GM18505 (cell line): ENCODE results near the gene CTXN1.

Source experiments
- ATAC-seq: cut with Tn5 transposase; IDR thresholded peaks from one replicate; pipeline ENCODE4 v1.9.1; 2021; ENCODE audit not compliant: unreplicated experiment
- POLR2A ChIP-seq: IDR thresholded peaks from 4 replicates; pipeline ENCODE4 v1.6.1; 2011; ENCODE audit warnings: borderline replicate concordance; ENCODE audit not compliant: insufficient read depth, insufficient read length; ENCODE audit errors: extremely low read depth

Gene CTXN1

DNA sequence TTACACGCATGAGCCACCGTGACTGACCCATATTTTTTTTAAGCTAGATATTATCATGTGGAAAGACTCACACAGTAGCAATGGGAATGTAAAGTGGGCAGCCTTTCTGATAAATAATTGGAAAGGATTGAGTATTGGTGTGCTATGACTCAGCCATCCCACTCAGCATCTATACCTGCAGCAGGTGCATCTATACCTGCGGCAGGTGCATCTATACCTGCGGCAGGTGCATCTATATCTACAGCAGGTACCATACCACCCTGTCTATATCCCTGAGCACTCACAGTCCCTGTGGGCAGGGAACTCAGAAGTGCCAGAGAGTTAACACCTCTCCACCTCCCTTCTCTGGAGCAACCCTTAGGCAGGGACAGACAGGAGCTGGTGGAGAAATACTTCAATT, 42.8 kb downstream of the CTXN1 start:
- TF ChIP-seq POLR2A = no peak
- no peak for ATAC-seq

GRCh38 chr19:7881910-7882309, 44.0 kb downstream of the CTXN1 start:
- no peak for TF ChIP-seq POLR2A

GRCh38 chr19:7879836-7880235, 46.1 kb downstream of the CTXN1 start:
- no peak for ATAC-seq
- no peak for TF ChIP-seq POLR2A

More at GRCh38 chr19:7881910-7882309, 44.0 kb downstream of the CTXN1 start:
- ATAC-seq = no peak

DNA sequence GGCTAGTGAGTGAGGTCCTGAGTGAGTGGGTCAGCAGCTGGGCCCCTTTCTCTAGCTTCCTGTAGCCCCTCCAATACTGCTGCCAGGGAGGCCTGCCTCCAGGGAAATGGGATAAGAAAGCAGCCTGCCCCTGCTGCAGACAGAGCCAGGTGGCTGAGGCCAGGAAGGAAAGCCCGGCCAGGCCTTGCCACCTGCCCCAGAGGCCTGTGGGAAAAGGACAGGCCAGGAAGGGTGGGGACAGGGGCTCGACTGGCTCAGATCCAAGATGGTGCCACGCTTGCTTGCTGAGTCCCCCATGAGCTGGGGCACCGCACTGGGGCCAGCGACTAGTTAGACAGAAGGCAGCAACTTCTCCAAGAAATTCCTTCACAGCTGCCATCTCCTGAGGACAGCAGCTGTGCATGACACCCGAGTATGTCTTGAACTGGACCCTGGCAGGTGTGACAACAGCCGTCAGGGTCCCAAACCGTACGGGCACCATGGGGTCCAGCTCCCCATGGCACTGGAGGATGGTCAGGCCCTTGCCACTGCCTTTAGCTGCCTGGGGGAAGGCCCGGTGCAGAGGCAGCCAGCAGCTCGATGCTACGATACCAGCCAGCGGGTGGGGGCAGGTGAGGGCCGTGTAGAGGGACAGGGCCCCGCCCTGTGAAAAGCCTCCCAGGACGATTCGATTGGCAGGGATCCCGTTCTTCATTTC, 46.7 kb downstream of the CTXN1 start:
- no peak for TF ChIP-seq POLR2A
- no peak for ATAC-seq

DNA sequence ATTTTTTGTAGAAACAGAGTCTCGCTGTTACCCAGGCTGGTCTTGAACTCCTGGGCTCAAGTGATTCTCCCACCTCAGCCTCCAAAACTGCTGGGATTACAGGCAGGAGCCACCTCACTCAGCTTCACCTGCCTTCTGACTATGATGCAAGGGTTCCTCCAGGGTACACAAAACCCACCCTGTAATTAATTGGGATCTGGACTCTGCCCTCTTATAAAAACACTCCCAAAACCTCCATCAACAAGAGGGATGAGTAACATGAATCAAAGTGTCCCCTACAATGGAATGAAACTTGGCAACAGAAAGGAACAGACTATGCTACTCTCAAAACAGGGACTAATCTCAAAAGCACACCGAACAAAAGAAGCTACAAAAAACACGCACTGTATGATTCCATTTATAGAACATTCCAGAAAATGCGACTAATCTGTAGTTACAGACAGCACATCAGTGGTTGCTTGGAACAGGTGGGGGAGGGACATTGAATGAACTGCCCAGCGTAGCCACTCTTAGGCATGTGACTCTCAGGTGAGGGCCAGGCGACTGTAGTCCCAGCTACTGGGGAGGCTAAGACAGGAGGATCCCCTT, 48.6 kb downstream of the CTXN1 start:
- ATAC-seq = no peak
- TF ChIP-seq POLR2A = no peak

GRCh38 chr19:7874897-7875273, 51.0 kb downstream of the CTXN1 start:
- no peak for ATAC-seq
- no peak for TF ChIP-seq POLR2A
